ENCODE results near the gene RBMS2.

RBMS2 gene

GRCh38 chr12:56521590-56522371 is at the start of gene RBMS2:
Gene RBMS2, plus strand, starts transcription at chr12:56521820. Its CDS starts 204 bp downstream, at chr12:56522024.
- TF ChIP-seq CTCF (IDR thresholded peaks at IDR 0.05; ENCODE audit: control insufficient read depth, extremely low read depth, insufficient read depth), result no peak
- peak; percentile 52 for DNase-seq (ENCODE audit: low read depth)
- H3K4me3 ChIP-seq (ENCODE audit: low read depth, low read length), result peak within 1 kb of the TSS; percentile 56

- no peak overlapping the region for H3K4me3 ChIP-seq (ENCODE audit: low read depth, low read length)
- TF ChIP-seq CTCF (IDR thresholded peaks at IDR 0.05; ENCODE audit: control insufficient read depth, extremely low read depth, insufficient read depth), result no peak
- DNase-seq (ENCODE audit: low read depth), result no peak
Observed at GRCh38 chr12:56474389-56474788, 47.2 kb upstream of the RBMS2 start.

GRCh38 chr12:56476143-56476542 is 45.5 kb upstream of the RBMS2 start:
- DNase-seq (ENCODE audit: low read depth), result no peak
- TF ChIP-seq CTCF (IDR thresholded peaks at IDR 0.05; ENCODE audit: control insufficient read depth, extremely low read depth, insufficient read depth), result no peak
- H3K4me3 ChIP-seq (ENCODE audit: low read depth, low read length), result no peak overlapping the region

GRCh38 chr12:56476972-56477432 is 44.6 kb upstream of the RBMS2 start:
- no peak for DNase-seq (ENCODE audit: low read depth)
- TF ChIP-seq CTCF (IDR thresholded peaks at IDR 0.05; ENCODE audit: control insufficient read depth, extremely low read depth, insufficient read depth), result no peak
- H3K4me3 ChIP-seq (ENCODE audit: low read depth, low read length), result no peak overlapping the region

- no peak for TF ChIP-seq CTCF (IDR thresholded peaks at IDR 0.05; ENCODE audit: control insufficient read depth, extremely low read depth, insufficient read depth)
- DNase-seq (ENCODE audit: low read depth), result no peak
- H3K4me3 ChIP-seq (ENCODE audit: low read depth, low read length), result no peak overlapping the region
Observed at GRCh38 chr12:56477521-56478225, 43.9 kb upstream of the RBMS2 start.

GRCh38 chr12:56479625-56480024 is 42.0 kb upstream of the RBMS2 start:
- H3K4me3 ChIP-seq (ENCODE audit: low read depth, low read length), result no peak overlapping the region
- DNase-seq (ENCODE audit: low read depth), result no peak
- TF ChIP-seq CTCF (IDR thresholded peaks at IDR 0.05; ENCODE audit: control insufficient read depth, extremely low read depth, insufficient read depth), result no peak

All from LNCaP clone FGC (cell line).